OCI-LY3 (cell line): ENCODE data around the gene NXPE1.

ENCODE experiments used
- EZH2phosphoT487 ChIP-seq: fragments of 200-600 bp; shearing (Covaris generic); IDR thresholded peaks from 2 replicates; pipeline ENCODE4 v1.6.1; 2018; ENCODE audit warnings: antibody characterized with exemption, mixed run types, low read depth
- TF ChIP-seq, protein P1 (sequence below): fragments of 200-600, 300-600 bp; sonication (generic); IDR thresholded peaks from 2 replicates; pipeline ENCODE4 v1.5.1; 2014; ENCODE audit warnings: antibody characterized with exemption, low read length, low read depth

DNA sequence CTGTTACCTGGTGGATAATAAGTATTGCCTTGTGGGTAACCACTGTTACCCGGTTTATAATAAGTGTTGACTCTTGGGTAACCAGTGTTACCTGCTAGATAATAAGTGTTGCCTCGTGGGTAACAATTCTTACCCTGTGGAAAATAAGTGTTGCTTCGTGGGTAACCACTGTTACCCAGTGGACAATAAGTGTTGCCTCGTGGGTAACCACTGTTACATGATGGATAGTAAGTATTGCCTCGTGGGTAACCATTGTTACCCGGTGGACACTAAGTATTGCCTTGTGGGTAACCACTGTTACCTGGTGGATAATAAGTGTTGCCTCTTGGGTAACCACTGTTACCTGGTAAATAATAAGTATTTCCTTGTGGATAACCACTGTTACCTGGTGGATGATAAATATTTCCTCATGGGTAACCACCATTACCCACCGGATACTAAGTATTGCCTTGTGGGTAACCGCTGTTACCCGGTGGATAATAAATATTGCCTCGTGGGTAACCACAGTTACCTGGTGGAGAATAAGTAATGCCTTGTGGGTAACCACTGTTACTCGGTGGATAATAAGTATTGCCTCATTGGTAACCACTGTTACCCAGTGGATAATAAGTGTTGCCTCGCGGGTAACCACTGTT is 44.6 kb upstream of the NXPE1 start:
- TF ChIP-seq, protein P1, sequence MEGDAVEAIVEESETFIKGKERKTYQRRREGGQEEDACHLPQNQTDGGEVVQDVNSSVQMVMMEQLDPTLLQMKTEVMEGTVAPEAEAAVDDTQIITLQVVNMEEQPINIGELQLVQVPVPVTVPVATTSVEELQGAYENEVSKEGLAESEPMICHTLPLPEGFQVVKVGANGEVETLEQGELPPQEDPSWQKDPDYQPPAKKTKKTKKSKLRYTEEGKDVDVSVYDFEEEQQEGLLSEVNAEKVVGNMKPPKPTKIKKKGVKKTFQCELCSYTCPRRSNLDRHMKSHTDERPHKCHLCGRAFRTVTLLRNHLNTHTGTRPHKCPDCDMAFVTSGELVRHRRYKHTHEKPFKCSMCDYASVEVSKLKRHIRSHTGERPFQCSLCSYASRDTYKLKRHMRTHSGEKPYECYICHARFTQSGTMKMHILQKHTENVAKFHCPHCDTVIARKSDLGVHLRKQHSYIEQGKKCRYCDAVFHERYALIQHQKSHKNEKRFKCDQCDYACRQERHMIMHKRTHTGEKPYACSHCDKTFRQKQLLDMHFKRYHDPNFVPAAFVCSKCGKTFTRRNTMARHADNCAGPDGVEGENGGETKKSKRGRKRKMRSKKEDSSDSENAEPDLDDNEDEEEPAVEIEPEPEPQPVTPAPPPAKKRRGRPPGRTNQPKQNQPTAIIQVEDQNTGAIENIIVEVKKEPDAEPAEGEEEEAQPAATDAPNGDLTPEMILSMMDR = no peak
- no peak for TF ChIP-seq EZH2phosphoT487
